A549 (cell line): Measurements from ENCODE around the gene PLEKHA5.

Source experiments
- CBX2 ChIP-seq: fragments of 200-600 bp; sonication (generic); IDR thresholded peaks from 2 replicates; pipeline ENCODE4 v1.6.1; 2016; ENCODE audit warnings: low read depth, mild to moderate bottlenecking, borderline replicate concordance
- JUN ChIP-seq, 2 experiments: fragments of >200 bp; sonication (Bioruptor Twin); formaldehyde crosslinking; IDR thresholded peaks; 2 replicates in 1 of 2; 3 replicates in 1 of 2; pipeline ENCODE4 v1.6.1; 2016 to 2017
- KDM1A ChIP-seq: fragments of 200-600 bp; sonication (generic); IDR thresholded peaks from 2 replicates; pipeline ENCODE4 v1.6.1; 2016; ENCODE audit warnings: low read depth, mild to moderate bottlenecking
- MYC ChIP-seq: IDR thresholded peaks from 2 replicates; pipeline ENCODE4 v1.6.1; 2012; ENCODE audit warnings: mild to moderate bottlenecking, inconsistent platforms, low read length, improper control_type of control experiment, borderline replicate concordance
- POLR2A ChIP-seq: IDR thresholded peaks from 2 replicates; pipeline ENCODE4 v1.6.1; 2012; ENCODE audit warnings: mild to moderate bottlenecking, low read length
- RAD21 ChIP-seq, 2 experiments: fragments of >200 bp in 1 of 2; sonication (Bioruptor Twin) in 1 of 2; formaldehyde crosslinking in 1 of 2; IDR thresholded peaks in 1 of 2; conservative IDR thresholded peaks in 1 of 2; 2 replicates in 1 of 2; 3 replicates in 1 of 2; pipeline ENCODE4 v1.6.1; 2012 to 2018; ENCODE audit warnings: inconsistent platforms in 1 of 2
- RFX5 ChIP-seq: fragments of 450-650 bp; IDR thresholded peaks from 2 replicates; pipeline ENCODE4 v1.7.1; 2014; ENCODE audit warnings: antibody characterized with exemption, mild to moderate bottlenecking, moderate library complexity
- SREBF2 ChIP-seq: fragments of 450-650 bp; IDR thresholded peaks from 2 replicates; pipeline ENCODE4 v1.6.1; 2014; ENCODE audit warnings: mild to moderate bottlenecking, moderate library complexity
- TP53 ChIP-seq: fragments of 250-450 bp; sonication (Bioruptor Pico); IDR thresholded peaks from 2 replicates; pipeline ENCODE4 v1.5.0; 2021; ENCODE audit warnings: mild to moderate bottlenecking, moderate library complexity
- ZSCAN20 ChIP-seq: fragments of 250-450 bp; sonication (Bioruptor Pico); IDR thresholded peaks from 2 replicates; pipeline ENCODE4 v1.8.0; 2022; ENCODE audit warnings: mild to moderate bottlenecking, moderate library complexity
- TF ChIP-seq, protein P1 (sequence below): fragments of >200 bp; sonication (Bioruptor Twin); formaldehyde crosslinking; IDR thresholded peaks from 3 replicates; pipeline ENCODE4 v1.5.1; 2016
- TF ChIP-seq, protein P2 (sequence below): fragments of 200-600 bp; sonication (generic); IDR thresholded peaks from 2 replicates; pipeline ENCODE4 v1.6.1; 2016; ENCODE audit warnings: antibody characterized with exemption, mild to moderate bottlenecking, moderate library complexity

DNA sequence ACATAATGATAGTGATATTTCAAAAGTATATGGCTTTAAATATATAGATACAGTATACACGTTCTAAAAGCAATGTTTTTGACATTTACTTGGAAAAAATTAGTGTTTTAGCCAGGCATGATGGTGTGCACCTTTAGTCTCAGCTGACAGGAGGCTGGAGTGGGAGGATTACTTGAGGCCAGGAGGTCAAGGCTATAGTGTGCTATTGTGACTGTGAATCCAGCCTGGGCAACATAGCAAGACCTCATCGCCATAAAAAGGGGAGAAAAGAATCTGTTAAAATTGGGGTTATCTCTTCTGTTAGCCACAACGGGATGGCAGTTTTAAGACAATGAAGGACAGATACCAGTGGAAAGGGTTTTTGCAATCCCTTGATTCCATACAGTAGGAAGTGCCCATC is 95.2 kb downstream of the PLEKHA5 start:
- TF ChIP-seq, protein P1, sequence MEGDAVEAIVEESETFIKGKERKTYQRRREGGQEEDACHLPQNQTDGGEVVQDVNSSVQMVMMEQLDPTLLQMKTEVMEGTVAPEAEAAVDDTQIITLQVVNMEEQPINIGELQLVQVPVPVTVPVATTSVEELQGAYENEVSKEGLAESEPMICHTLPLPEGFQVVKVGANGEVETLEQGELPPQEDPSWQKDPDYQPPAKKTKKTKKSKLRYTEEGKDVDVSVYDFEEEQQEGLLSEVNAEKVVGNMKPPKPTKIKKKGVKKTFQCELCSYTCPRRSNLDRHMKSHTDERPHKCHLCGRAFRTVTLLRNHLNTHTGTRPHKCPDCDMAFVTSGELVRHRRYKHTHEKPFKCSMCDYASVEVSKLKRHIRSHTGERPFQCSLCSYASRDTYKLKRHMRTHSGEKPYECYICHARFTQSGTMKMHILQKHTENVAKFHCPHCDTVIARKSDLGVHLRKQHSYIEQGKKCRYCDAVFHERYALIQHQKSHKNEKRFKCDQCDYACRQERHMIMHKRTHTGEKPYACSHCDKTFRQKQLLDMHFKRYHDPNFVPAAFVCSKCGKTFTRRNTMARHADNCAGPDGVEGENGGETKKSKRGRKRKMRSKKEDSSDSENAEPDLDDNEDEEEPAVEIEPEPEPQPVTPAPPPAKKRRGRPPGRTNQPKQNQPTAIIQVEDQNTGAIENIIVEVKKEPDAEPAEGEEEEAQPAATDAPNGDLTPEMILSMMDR, result no peak
- no peak for TF ChIP-seq MYC
- no peak for TF ChIP-seq JUN (IDR thresholded peaks at IDR 0.05)
- no peak for TF ChIP-seq RFX5
- TF ChIP-seq POLR2A, result no peak
- TF ChIP-seq TP53 (CRISPR knock-in tag), result no peak
- no peak for TF ChIP-seq ZSCAN20 (CRISPR knock-in tag)
- TF ChIP-seq, protein P2, sequence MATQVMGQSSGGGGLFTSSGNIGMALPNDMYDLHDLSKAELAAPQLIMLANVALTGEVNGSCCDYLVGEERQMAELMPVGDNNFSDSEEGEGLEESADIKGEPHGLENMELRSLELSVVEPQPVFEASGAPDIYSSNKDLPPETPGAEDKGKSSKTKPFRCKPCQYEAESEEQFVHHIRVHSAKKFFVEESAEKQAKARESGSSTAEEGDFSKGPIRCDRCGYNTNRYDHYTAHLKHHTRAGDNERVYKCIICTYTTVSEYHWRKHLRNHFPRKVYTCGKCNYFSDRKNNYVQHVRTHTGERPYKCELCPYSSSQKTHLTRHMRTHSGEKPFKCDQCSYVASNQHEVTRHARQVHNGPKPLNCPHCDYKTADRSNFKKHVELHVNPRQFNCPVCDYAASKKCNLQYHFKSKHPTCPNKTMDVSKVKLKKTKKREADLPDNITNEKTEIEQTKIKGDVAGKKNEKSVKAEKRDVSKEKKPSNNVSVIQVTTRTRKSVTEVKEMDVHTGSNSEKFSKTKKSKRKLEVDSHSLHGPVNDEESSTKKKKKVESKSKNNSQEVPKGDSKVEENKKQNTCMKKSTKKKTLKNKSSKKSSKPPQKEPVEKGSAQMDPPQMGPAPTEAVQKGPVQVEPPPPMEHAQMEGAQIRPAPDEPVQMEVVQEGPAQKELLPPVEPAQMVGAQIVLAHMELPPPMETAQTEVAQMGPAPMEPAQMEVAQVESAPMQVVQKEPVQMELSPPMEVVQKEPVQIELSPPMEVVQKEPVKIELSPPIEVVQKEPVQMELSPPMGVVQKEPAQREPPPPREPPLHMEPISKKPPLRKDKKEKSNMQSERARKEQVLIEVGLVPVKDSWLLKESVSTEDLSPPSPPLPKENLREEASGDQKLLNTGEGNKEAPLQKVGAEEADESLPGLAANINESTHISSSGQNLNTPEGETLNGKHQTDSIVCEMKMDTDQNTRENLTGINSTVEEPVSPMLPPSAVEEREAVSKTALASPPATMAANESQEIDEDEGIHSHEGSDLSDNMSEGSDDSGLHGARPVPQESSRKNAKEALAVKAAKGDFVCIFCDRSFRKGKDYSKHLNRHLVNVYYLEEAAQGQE, result no peak
- TF ChIP-seq KDM1A, result no peak
- no peak for TF ChIP-seq CBX2
- no peak for TF ChIP-seq RAD21 (conservative IDR thresholded peaks at IDR 0.05 in 1 of 2, IDR thresholded peaks at IDR 0.05 in 1 of 2)
- TF ChIP-seq SREBF2, result no peak
